ENCODE data around the gene DIP2A.

DNA sequence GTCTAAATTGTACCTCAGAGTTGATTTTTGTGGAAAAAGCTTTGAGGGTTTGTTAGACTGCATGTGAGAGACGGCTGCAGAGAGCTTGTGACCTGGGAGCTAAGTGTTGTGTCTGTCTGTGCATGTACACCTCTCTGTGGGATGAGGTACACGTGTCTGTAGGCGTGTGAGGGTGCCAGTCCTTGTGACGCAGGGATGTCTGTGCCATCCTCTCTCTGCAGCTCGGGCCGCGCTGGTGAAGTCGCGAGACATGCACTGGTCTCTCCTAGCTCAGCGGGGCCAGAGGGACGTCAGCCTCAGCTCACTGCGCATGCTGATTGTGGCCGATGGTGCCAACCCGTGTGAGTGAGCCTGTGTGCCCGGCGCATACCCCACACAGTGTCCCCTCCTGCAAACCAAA lies 79.6 kb downstream of the DIP2A start:
- TF ChIP-seq, protein P1, sequence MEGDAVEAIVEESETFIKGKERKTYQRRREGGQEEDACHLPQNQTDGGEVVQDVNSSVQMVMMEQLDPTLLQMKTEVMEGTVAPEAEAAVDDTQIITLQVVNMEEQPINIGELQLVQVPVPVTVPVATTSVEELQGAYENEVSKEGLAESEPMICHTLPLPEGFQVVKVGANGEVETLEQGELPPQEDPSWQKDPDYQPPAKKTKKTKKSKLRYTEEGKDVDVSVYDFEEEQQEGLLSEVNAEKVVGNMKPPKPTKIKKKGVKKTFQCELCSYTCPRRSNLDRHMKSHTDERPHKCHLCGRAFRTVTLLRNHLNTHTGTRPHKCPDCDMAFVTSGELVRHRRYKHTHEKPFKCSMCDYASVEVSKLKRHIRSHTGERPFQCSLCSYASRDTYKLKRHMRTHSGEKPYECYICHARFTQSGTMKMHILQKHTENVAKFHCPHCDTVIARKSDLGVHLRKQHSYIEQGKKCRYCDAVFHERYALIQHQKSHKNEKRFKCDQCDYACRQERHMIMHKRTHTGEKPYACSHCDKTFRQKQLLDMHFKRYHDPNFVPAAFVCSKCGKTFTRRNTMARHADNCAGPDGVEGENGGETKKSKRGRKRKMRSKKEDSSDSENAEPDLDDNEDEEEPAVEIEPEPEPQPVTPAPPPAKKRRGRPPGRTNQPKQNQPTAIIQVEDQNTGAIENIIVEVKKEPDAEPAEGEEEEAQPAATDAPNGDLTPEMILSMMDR (IDR thresholded peaks at IDR 0.05; ENCODE audit: poor library complexity, severe bottlenecking) = no peak
- TF ChIP-seq, protein P2, sequence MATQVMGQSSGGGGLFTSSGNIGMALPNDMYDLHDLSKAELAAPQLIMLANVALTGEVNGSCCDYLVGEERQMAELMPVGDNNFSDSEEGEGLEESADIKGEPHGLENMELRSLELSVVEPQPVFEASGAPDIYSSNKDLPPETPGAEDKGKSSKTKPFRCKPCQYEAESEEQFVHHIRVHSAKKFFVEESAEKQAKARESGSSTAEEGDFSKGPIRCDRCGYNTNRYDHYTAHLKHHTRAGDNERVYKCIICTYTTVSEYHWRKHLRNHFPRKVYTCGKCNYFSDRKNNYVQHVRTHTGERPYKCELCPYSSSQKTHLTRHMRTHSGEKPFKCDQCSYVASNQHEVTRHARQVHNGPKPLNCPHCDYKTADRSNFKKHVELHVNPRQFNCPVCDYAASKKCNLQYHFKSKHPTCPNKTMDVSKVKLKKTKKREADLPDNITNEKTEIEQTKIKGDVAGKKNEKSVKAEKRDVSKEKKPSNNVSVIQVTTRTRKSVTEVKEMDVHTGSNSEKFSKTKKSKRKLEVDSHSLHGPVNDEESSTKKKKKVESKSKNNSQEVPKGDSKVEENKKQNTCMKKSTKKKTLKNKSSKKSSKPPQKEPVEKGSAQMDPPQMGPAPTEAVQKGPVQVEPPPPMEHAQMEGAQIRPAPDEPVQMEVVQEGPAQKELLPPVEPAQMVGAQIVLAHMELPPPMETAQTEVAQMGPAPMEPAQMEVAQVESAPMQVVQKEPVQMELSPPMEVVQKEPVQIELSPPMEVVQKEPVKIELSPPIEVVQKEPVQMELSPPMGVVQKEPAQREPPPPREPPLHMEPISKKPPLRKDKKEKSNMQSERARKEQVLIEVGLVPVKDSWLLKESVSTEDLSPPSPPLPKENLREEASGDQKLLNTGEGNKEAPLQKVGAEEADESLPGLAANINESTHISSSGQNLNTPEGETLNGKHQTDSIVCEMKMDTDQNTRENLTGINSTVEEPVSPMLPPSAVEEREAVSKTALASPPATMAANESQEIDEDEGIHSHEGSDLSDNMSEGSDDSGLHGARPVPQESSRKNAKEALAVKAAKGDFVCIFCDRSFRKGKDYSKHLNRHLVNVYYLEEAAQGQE (IDR thresholded peaks at IDR 0.05; ENCODE audit: borderline replicate concordance) = no peak
- TF ChIP-seq POLR2AphosphoS5 (IDR thresholded peaks at IDR 0.05) = no peak
- no peak for TF ChIP-seq RAD21 (conservative IDR thresholded peaks at IDR 0.05)
- TF ChIP-seq EP300 (conservative IDR thresholded peaks at IDR 0.05; ENCODE audit: poor library complexity, severe bottlenecking) = no peak
- no peak for TF ChIP-seq TAF1 (IDR thresholded peaks at IDR 0.05; ENCODE audit: low read depth)
